ENCODE measurements around the gene DNAH7. TPM values are rescaled to one million over a fixed set of nuclear protein-coding genes. Genes with fewer than 3 reads are reported as not detected.

DNAH7 gene
- total RNA-seq, 1 donor from 2014 or later, result not detected

DNA sequence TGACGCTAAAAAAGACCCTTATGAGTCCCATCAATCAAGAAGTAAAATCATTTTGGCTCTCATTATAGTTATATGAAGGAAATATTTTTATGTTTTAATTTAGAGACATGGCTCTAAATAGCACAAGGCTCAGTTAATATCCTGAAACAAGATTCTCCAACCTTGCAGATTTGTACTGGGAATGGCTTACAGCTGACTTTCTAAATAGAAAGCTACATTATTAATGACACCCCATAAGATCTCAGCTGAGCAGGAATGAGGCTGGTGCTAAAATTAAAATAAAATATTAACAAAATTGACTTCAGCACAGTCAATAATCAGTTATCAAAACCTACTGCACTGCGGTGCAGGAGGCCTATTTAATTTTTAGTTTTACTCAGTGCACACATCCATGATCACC lies 274.8 kb downstream of the DNAH7 start:
- no peaks in the 10 kb centered on the region for H3K36me3 Mint-ChIP-seq (ENCODE audit: low read depth)
- DNase-seq (ENCODE audit: low spot score), result no peak
- H3K4me3 Mint-ChIP-seq (ENCODE audit: low read depth), result no peak overlapping the region
- no peaks in the 10 kb centered on the region for H3K4me1 Mint-ChIP-seq (ENCODE audit: low read depth)
- no peaks in the 10 kb centered on the region for H3K27me3 Mint-ChIP-seq (ENCODE audit: low read depth)
- no peaks in the 10 kb centered on the region for H3K9me3 Mint-ChIP-seq
- H3K27ac Mint-ChIP-seq, result no peak overlapping the region
- intact Hi-C loops (cut with micrococcal nuclease), result no loop called here

DNA sequence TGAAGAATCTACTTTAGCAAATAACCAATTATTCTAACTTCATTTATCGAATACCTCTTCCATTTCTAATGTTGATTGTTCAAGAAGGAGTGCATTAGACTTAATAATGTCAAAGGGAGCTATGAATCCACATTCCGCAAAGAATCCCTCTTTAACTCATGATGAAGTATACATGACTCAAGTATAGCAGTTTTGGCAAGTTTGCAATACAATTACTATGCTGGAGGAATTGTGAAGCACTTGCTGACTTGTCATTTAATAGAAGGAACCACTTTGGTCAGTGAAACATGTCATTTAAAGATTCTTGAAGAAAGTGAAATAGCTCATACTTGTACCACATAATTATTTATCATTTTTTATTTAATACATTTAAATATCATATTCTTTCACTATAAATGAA lies 286.5 kb downstream of the DNAH7 start:
- intact Hi-C loops (cut with micrococcal nuclease), result no loop called here
- no peaks in the 10 kb centered on the region for H3K4me1 Mint-ChIP-seq (ENCODE audit: low read depth)
- no peaks in the 10 kb centered on the region for H3K36me3 Mint-ChIP-seq (ENCODE audit: low read depth)
- H3K9me3 Mint-ChIP-seq, result no peaks in the 10 kb centered on the region
- H3K4me3 Mint-ChIP-seq (ENCODE audit: low read depth), result no peak overlapping the region
- no peak overlapping the region for H3K27ac Mint-ChIP-seq
- no peak for DNase-seq (ENCODE audit: low spot score)
- peaks cover 4% of the 10 kb centered on the region for H3K27me3 Mint-ChIP-seq (ENCODE audit: low read depth)

GRCh38 chr2:195779491-195779890 lies 289.1 kb downstream of the DNAH7 start:
- Mint-ChIP-seq H3K4me1 (ENCODE audit: low read depth) (no peaks in the 10 kb centered on the region), H3K27me3 (ENCODE audit: low read depth) (peaks cover 4% of the 10 kb centered on the region), H3K4me3 (ENCODE audit: low read depth) (no peak overlapping the region), H3K36me3 (ENCODE audit: low read depth) (no peaks in the 10 kb centered on the region), H3K9me3 (no peaks in the 10 kb centered on the region), H3K27ac (no peak overlapping the region)
- intact Hi-C loops (cut with micrococcal nuclease), result no loop called here
- DNase-seq (ENCODE audit: low spot score), result no peak

DNA sequence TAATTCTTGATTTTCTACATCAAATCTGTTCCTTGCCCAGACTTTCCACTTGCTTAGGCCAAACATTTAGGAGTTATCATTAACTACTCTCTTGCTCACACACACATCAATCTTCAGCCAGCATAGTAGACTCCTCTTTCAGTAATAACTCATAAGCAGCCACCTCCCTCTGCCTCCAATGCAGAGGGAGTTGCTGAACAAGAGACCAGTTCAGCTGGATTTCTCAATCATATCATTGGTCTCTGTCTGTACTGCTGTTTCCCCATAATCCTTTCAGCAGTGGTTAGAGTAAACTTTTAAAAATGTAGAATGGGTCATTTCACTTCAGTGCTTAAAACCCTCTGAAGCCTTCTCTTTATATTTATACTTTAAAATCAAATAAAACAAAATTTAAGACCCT lies 298.7 kb downstream of the DNAH7 start:
- intact Hi-C loops (cut with micrococcal nuclease), result no loop called here
- peaks cover 4% of the 10 kb centered on the region for H3K27me3 Mint-ChIP-seq (ENCODE audit: low read depth)
- no peak overlapping the region for H3K27ac Mint-ChIP-seq
- H3K36me3 Mint-ChIP-seq (ENCODE audit: low read depth), result no peaks in the 10 kb centered on the region
- H3K9me3 Mint-ChIP-seq, result no peaks in the 10 kb centered on the region
- no peaks in the 10 kb centered on the region for H3K4me1 Mint-ChIP-seq (ENCODE audit: low read depth)
- H3K4me3 Mint-ChIP-seq (ENCODE audit: low read depth), result no peak overlapping the region
- DNase-seq (ENCODE audit: low spot score), result no peak

DNA sequence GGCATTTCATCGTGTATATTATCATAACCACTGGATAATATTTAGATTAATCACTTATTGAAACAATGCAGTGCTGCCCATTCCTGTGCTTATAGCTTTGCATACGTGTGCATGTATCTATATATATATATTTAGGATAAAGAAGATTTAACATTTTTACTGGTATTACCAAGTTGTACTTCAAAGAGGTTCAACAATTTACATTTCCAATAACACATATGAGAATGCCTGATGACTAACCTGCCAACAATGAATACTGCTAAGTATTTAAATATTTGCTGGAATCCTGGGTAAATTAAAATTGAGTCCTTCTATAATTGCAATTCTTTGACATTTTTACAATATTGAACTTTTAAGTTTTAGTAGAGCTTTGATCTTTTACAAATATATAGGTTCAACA lies 300.2 kb downstream of the DNAH7 start:
- no peak for DNase-seq (ENCODE audit: low spot score)
- intact Hi-C loops (cut with micrococcal nuclease), result no loop called here
- no peak overlapping the region for H3K4me3 Mint-ChIP-seq (ENCODE audit: low read depth)
- peaks cover 4% of the 10 kb centered on the region for H3K27me3 Mint-ChIP-seq (ENCODE audit: low read depth)
- H3K36me3 Mint-ChIP-seq (ENCODE audit: low read depth), result no peaks in the 10 kb centered on the region
- H3K27ac Mint-ChIP-seq, result no peak overlapping the region
- no peaks in the 10 kb centered on the region for H3K4me1 Mint-ChIP-seq (ENCODE audit: low read depth)
- H3K9me3 Mint-ChIP-seq, result no peaks in the 10 kb centered on the region

- intact Hi-C loops (cut with micrococcal nuclease), result no loop called here
- no peak for DNase-seq (ENCODE audit: low spot score)
- Mint-ChIP-seq H3K4me1 (ENCODE audit: low read depth) (no peaks in the 10 kb centered on the region), H3K9me3 (peaks cover 4% of the 10 kb centered on the region), H3K27ac (no peak overlapping the region), H3K36me3 (ENCODE audit: low read depth) (no peaks in the 10 kb centered on the region), H3K27me3 (ENCODE audit: low read depth) (peaks cover 4% of the 10 kb centered on the region), H3K4me3 (ENCODE audit: low read depth) (no peak overlapping the region)
Observed at GRCh38 chr2:195766691-195767090, 301.9 kb downstream of the DNAH7 start.

DNA sequence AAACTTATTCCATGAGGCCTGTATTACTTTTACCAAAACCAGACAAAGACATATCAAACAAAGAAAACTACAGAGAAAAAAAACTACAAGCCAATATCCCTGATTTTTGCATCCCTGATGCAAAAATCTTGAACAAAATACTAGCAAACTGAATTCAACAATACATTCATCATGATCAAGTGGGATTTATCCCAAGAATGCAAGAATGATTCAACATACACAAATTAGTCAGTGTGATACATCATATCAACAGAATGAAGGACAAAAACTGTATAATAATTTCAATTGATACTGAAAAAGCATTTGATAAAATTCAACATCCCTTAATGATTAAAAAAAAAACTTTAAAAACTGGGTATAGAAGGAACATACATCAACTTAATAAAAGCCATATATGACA lies 304.8 kb downstream of the DNAH7 start:
- no peak for DNase-seq (ENCODE audit: low spot score)
- peaks cover 4% of the 10 kb centered on the region for H3K9me3 Mint-ChIP-seq
- H3K4me3 Mint-ChIP-seq (ENCODE audit: low read depth), result no peak overlapping the region
- H3K36me3 Mint-ChIP-seq (ENCODE audit: low read depth), result no peaks in the 10 kb centered on the region
- no peak overlapping the region for H3K27ac Mint-ChIP-seq
- intact Hi-C loops (cut with micrococcal nuclease), result no loop called here
- peaks cover 4% of the 10 kb centered on the region for H3K27me3 Mint-ChIP-seq (ENCODE audit: low read depth)
- H3K4me1 Mint-ChIP-seq (ENCODE audit: low read depth), result no peaks in the 10 kb centered on the region

DNA sequence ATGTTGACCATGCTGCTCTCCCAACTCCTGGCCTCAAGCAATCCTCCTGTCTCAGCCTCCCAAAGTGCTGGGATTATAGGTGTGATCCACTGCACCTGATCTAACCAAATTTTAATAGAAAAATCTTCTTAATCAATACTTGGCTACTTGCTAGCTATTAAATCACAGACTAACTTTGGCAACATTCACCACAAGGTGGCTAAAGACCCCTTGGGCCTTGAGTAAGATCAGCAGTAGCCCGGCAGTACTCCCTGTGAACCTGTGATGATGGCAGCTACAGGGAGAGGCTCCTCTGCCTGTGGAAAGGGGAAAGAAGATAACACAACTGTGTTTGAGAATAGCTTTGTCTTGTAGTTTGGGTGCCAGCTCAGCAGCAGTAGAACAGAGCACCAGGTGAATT lies 308.8 kb downstream of the DNAH7 start:
- Mint-ChIP-seq H3K36me3 (ENCODE audit: low read depth) (no peaks in the 10 kb centered on the region), H3K4me1 (ENCODE audit: low read depth) (no peaks in the 10 kb centered on the region), H3K27me3 (ENCODE audit: low read depth) (no peaks in the 10 kb centered on the region), H3K4me3 (ENCODE audit: low read depth) (no peak overlapping the region), H3K9me3 (peaks cover 4% of the 10 kb centered on the region), H3K27ac (no peak overlapping the region)
- intact Hi-C loops (cut with micrococcal nuclease), result no loop called here
- DNase-seq (ENCODE audit: low spot score), result no peak

GRCh38 chr2:195758846-195759245 lies 309.8 kb downstream of the DNAH7 start:
- DNase-seq (ENCODE audit: low spot score), result no peak
- Mint-ChIP-seq H3K36me3 (ENCODE audit: low read depth) (no peaks in the 10 kb centered on the region), H3K27ac (no peak overlapping the region), H3K27me3 (ENCODE audit: low read depth) (peaks cover 2% of the 10 kb centered on the region), H3K9me3 (peaks cover 4% of the 10 kb centered on the region), H3K4me1 (ENCODE audit: low read depth) (no peaks in the 10 kb centered on the region), H3K4me3 (ENCODE audit: low read depth) (no peak overlapping the region)
- intact Hi-C loops (cut with micrococcal nuclease), result no loop called here

- DNase-seq (ENCODE audit: low spot score), result no peak
- no peak overlapping the region for H3K27ac Mint-ChIP-seq
Observed at GRCh38 chr2:195756218-195756942, 312.3 kb downstream of the DNAH7 start.

DNA sequence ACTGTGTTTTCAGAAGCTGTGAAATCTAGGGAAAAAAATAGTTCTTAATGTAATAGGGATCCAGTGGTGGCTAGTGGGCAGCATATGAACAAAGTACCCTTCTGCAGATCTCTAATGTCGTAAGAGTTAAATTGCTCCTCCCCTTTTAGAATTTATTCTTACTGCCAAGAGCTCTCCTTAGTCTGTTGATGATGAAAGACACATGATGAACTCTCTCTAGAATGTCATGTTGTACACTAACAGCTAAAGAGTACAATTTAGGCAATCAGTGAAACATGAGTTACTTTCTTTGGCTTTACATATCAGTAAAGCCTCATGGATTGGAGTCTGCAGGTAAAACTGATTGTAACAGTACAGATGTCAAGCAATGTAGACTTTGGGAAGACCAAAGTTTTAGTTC lies 327.4 kb downstream of the DNAH7 start:
- H3K27me3 Mint-ChIP-seq (ENCODE audit: low read depth), result no peaks in the 10 kb centered on the region
- H3K9me3 Mint-ChIP-seq, result no peaks in the 10 kb centered on the region
- H3K4me3 Mint-ChIP-seq (ENCODE audit: low read depth), result no peak overlapping the region
- no peaks in the 10 kb centered on the region for H3K4me1 Mint-ChIP-seq (ENCODE audit: low read depth)
- H3K27ac Mint-ChIP-seq, result no peak overlapping the region
- DNase-seq (ENCODE audit: low spot score), result no peak
- peaks cover 23% of the 10 kb centered on the region for H3K36me3 Mint-ChIP-seq (ENCODE audit: low read depth)
- intact Hi-C loops (cut with micrococcal nuclease), result no loop called here

More at GRCh38 chr2:195756218-195756942, 312.3 kb downstream of the DNAH7 start:
- Mint-ChIP-seq H3K36me3 (ENCODE audit: low read depth) (no peaks in the 10 kb centered on the region), H3K4me3 (ENCODE audit: low read depth) (no peak overlapping the region), H3K9me3 (no peaks in the 10 kb centered on the region), H3K4me1 (ENCODE audit: low read depth) (no peaks in the 10 kb centered on the region), H3K27me3 (ENCODE audit: low read depth) (peaks cover 2% of the 10 kb centered on the region)
- intact Hi-C loops (cut with micrococcal nuclease), result no loop called here

- Mint-ChIP-seq H3K36me3 (ENCODE audit: low read depth) (peaks cover 24% of the 10 kb centered on the region), H3K4me1 (ENCODE audit: low read depth) (no peaks in the 10 kb centered on the region), H3K27me3 (ENCODE audit: low read depth) (no peaks in the 10 kb centered on the region), H3K4me3 (ENCODE audit: low read depth) (no peak overlapping the region), H3K9me3 (no peaks in the 10 kb centered on the region), H3K27ac (no peak overlapping the region)
- intact Hi-C loops (cut with micrococcal nuclease), result no loop called here
- no peak for DNase-seq (ENCODE audit: low spot score)
Observed at GRCh38 chr2:195737511-195738325, 330.9 kb downstream of the DNAH7 start.

DNA sequence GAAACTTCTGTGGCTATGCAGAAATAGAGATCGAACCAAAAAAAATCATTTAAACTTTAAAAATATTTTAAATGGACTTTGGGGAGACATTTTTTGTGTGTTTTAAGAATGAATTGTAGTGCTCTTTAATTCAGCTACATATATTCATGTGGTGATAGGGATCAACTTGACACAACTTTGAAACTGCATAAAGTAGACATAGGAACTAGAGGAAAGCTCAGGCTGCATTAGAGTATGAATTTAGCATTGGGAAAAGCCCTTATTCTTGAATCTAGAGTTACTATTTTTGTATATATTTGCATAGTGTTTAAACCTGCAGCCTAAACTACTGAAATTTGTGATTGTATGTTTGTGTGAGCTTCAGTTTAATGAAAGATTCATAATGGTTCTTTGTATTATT lies 333.3 kb downstream of the DNAH7 start:
- no peaks in the 10 kb centered on the region for H3K9me3 Mint-ChIP-seq
- no peak for DNase-seq (ENCODE audit: low spot score)
- peaks cover 5% of the 10 kb centered on the region for H3K4me1 Mint-ChIP-seq (ENCODE audit: low read depth)
- peaks cover 37% of the 10 kb centered on the region for H3K36me3 Mint-ChIP-seq (ENCODE audit: low read depth)
- H3K27ac Mint-ChIP-seq, result no peak overlapping the region
- intact Hi-C loops (cut with micrococcal nuclease), result no loop called here
- no peaks in the 10 kb centered on the region for H3K27me3 Mint-ChIP-seq (ENCODE audit: low read depth)
- no peak overlapping the region for H3K4me3 Mint-ChIP-seq (ENCODE audit: low read depth)
